ENCODE data around the gene TENM4. TPM values are rescaled to one million over a fixed set of nuclear protein-coding genes. Genes with fewer than 3 reads are reported as not detected.

Gene TENM4
- total and polyA plus RNA-seq, 2 of the 8 experiments (the other 6 are each of a cell fraction or from before 2014, with no cell fraction given), result 3.5 to 7.2 TPM

GRCh38 chr11:79113054-79113690, 327.7 kb downstream of the TENM4 start:
- H3K14ac ChIP-seq (ENCODE audit: insufficient read length), result no peak overlapping the region
- no peak overlapping the region for H2AK5ac ChIP-seq (ENCODE audit: low read depth, low read length)
- DNase-seq (ENCODE audit: low read depth in 1 of 2, low spot score in 2 of 2) (no peak), FAIRE-seq (no peak)
- no peak overlapping the region for H3K4me3 ChIP-seq (ENCODE audit: extremely low read depth in 1 of 4, insufficient read depth in 2 of 4, low read depth in 3 of 4, low read length in 4 of 4)
- H3K23me2 ChIP-seq (ENCODE audit: low read depth, low read length), result no peaks in the 10 kb centered on the region; the same call in 1 of the 2 replicates
- no peak overlapping the region for H2BK5ac ChIP-seq (ENCODE audit: low read depth, low read length)
- H3K23ac ChIP-seq (ENCODE audit: insufficient read length), result no peak overlapping the region
- H3K79me1 ChIP-seq (ENCODE audit: low read depth, low read length), result no peaks in the 10 kb centered on the region
- H3K4me2 ChIP-seq (ENCODE audit: insufficient read depth in 1 of 2, low read depth in 2 of 2, low read length in 2 of 2), result no peak overlapping the region
- CTCF ChIA-PET (ENCODE audit: partially characterized antibody), result interaction anchor here (1.9 to 2.5 kb wide), 2 partner anchors 9 to 13 kb away, joined by 5 to 14 read pairs; no protein-coding TSS in a partner anchor
- no peaks in the 10 kb centered on the region for H3K9me3 ChIP-seq (ENCODE audit: insufficient read depth in 2 of 2, low read depth in 1 of 2, low read length in 1 of 2)
- H2BK15ac ChIP-seq (ENCODE audit: low read length), result no peak overlapping the region
- H4K20me1 ChIP-seq (replicated peaks in 1 of 2; ENCODE audit: control insufficient read depth in 1 of 2, insufficient read depth in 2 of 2, low read length in 2 of 2), result no peaks in the 10 kb centered on the region
- no peak overlapping the region for H4K8ac ChIP-seq (ENCODE audit: extremely low read depth, insufficient read depth, low read length)
- no peak overlapping the region for H2BK120ac ChIP-seq (replicated peaks; ENCODE audit: low read depth, low read length)
- H4K5ac ChIP-seq (ENCODE audit: insufficient read length, low read depth, low read length), result no peak overlapping the region
- H3K9ac ChIP-seq (replicated peaks in 1 of 4; ENCODE audit: extremely low read depth in 1 of 4, low read depth in 3 of 4, low read length in 3 of 4), result no peak overlapping the region
- no peak overlapping the region for H3K56ac ChIP-seq (replicated peaks; ENCODE audit: insufficient read length, low read depth, low read length)
- no peaks in the 10 kb centered on the region; a peak in 1 of 7 replicates for H3K27me3 ChIP-seq (replicated peaks in 1 of 4; ENCODE audit: control insufficient read depth in 3 of 4, extremely low read depth in 1 of 4, insufficient read depth in 3 of 4, low read length in 3 of 4)
- no peak overlapping the region for H2BK12ac ChIP-seq (ENCODE audit: low read depth, low read length)
- no peaks in the 10 kb centered on the region for H3K79me2 ChIP-seq (ENCODE audit: control insufficient read depth in 1 of 2, insufficient read depth in 2 of 2, low read length in 2 of 2)
- no peak overlapping the region for H4K91ac ChIP-seq (replicated peaks; ENCODE audit: insufficient read length, low read length)
- POLR2A ChIA-PET (ENCODE audit: partially characterized antibody), result interaction anchor here (1.1 kb wide), 1 partner anchor 8 kb away, joined by 3 read pairs; no protein-coding TSS in a partner anchor
- no peak overlapping the region for H3K18ac ChIP-seq (ENCODE audit: extremely low read depth, low read length)
- no peak overlapping the region for H3K27ac ChIP-seq (ENCODE audit: low read depth, low read length)
- 82% methylated on average over 5 of the region's 5 CpGs; no CpG with 5 or more reads in 1 of the 2 experiments for WGBS, 2 experiments (ENCODE audit: extremely low coverage in 1 of 2, insufficient coverage in 1 of 2, insufficient read length in 1 of 2, insufficient replicate concordance in 2 of 2, low coverage in 1 of 2, low lambda C conversion rate in 2 of 2, missing lambda C conversion rate in 1 of 2)
- H2AFZ ChIP-seq (ENCODE audit: low read length), result no peak overlapping the region
- H3K4me1 ChIP-seq (replicated peaks in 1 of 4; ENCODE audit: control insufficient read depth in 3 of 4, insufficient read depth in 4 of 4, low read length in 3 of 4), result peaks cover 0 to 5% (median 0%) of the 10 kb centered on the region in 4 experiments; a peak in 2 of 7 replicates
- no peak overlapping the region for H2BK20ac ChIP-seq (ENCODE audit: low read length)
- H3K36me3 ChIP-seq (ENCODE audit: control insufficient read depth in 2 of 4, insufficient read depth in 4 of 4, low read length in 3 of 4), result no peaks in the 10 kb centered on the region
- no peak overlapping the region for H3K4ac ChIP-seq (replicated peaks; ENCODE audit: insufficient read length, low read depth, low read length)
- TF ChIP-seq CHD1 (IDR thresholded peaks at IDR 0.05; ENCODE audit: low read depth, low read length) (no peak), SIX5 (IDR thresholded peaks at IDR 0.05; ENCODE audit: low read depth, low read length) (no peak), EZH2 (IDR thresholded peaks at IDR 0.05; ENCODE audit: low read depth, low read length, severe bottlenecking) (no peak)
